Left forelimb (tissue), 1 donor: ENCODE results near the gene FAM200A.
A peak's percentile ranks its signal among the peaks of the same experiment; 100 is the strongest.
"Not testable (repeated sequence)": the region's sequence is repeated elsewhere in the genome, so short reads cannot be mapped to it uniquely, and the experiment has no call there.

Source experiments
- DNase-seq: peaks from one replicate; pipeline ENCODE4 v3.0.0-alpha.2; 2018; ENCODE audit warnings: low spot score

Gene FAM200A

DNA sequence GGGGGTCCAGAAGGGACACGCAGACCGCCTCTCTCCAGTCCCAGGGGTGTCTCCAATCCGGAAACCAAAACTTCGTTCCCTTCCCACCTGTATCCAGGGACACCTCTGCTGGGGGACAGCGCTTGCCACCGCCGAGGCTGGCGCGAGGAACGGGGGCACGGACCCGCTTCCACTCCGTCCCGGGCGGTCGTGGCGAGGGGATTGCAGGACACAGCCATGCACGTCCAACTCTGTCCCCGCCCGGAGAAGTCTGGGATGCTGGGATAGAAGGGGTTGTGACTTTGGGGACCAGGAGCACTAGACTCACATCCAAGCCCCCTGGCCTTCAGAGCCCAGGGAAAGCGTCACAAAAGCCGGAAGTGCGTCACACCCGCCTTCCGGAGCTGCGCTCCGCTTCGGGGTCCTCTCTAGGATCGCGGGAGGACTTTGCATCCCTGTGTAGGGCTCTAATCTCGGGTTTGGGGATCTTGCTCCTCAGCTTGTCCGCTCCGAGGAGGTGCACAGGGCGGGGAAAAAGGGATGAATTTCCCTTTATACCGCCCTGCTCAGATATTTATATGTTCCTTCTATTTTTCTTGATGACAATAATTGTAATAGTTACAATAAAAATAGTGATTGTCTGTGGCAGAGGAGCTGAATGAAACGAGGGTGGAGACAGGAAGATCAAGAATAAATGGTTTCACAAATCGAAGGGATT lies at the start of gene FAM200A:
FAM200A (minus strand) TSS at position 348 of the 697 bp plus-strand sequence. CDS start 3,707 bp downstream, outside the sequence.
- peak; percentile 94 for DNase-seq

DNA sequence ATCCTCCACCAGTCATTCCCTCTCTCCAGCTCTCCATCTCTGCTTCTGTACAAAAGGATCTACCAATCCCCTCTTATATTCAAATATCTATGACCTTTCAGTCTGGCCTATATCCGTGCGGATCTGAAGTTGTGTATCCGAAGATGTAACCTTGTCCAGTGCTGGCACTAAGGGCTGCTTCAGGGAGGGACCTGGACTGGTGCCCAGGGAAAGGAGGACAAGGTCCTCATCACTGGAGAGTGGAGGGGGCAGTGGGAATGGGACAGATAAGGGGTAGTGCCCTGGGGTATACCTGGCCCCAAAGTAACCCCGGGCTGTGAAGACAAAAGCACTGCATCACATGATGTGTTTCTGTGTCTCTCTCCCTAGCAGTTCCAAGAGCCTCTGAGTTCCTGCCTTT lies 47.9 kb upstream of the FAM200A start:
- DNase-seq, result no peak

DNA sequence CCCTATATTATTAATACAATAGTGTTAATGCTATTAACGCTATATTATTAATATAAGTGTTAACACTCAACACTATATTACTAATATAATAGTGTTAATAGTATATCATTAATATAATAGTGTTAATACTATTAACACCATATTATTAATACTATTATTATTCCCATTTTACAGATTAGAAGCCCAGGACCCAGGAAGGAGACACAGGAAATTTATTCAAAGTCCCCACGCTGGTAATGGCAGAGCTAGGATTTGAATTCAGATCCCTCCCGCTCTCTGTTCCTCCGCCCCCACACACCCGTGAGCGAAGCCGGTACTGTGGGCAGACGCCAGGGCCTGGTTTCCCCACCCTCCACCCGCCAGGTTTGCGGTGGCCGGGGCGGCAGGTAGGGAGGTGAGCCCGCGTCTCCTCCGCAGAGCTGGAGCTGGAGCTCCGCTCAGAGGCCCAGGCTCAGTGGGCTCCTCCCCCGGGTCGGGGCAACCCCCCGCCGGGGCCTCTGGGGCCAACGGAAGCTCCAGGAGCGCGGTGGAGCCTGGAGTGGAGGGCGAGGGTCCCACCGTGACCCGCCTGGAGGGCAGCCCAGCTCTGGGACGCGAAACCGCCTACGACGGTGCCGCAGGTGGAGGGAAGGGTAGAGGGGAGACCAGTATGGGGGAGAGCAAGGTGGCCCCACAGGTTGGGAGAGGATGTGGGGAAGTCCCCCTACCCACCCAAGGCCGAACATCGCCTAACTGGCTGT lies 46.0 kb upstream of the FAM200A start, which contains the start of gene TMEM225B:
TMEM225B (plus strand) TSS at position 506 of the 740 bp plus-strand sequence. CDS start 6,122 bp downstream, outside the sequence.
- no peak for DNase-seq

DNA sequence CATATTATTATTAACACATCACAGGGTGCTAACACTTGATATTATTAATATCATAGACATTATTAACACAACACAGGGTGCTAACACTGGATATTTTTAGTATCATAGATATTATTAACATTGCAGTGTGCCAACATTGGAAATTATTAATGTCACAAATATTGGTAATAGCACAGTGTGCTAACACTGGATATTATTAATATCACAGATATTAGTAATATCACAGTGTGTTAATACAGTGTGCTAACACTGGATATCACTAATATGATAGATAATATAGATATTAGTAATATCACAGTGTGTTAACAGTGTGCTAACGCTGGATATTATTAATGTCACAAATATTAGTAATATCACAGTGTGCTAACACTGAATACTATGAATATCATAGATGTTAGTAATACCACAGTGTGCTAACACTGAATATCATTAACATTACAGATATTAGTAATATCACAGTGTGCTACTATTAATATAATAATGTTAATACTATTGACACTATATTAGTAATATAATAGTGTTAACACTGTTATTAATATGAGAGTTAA lies 44.6 kb upstream of the FAM200A start:
- DNase-seq, result no peak

DNA sequence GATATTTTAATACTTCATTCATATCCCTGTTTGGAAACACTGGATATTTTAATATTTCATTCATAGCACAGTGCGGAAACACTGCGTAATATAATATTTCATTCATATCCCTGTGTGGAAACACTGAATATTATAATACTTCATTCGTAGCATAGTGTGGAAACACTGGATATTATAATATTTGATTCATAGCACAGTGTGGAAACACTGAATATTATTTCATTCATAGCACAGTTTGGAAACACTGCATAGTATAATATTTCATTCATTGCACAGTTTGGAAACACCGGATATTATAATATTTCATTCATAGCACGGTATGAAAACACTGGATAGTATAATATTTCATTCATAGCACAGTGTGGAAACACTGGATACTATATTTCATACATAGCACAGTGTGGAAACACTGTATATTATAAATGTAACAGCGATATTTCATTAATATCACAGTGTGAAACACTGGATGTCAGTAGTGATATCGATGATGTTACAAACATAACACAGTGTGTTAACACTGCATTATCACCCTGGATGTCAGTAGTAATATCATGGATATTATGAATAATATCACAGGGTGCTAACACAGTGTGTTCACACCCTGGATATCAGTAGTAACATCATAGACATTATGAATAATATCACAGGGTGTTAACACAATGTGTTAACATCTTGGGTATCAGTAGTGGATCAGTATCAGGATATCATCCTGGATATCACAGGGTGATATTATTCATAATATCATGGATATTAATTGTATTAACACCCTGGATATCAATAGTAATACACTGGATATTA lies 43.2 kb upstream of the FAM200A start:
- no peak for DNase-seq

DNA sequence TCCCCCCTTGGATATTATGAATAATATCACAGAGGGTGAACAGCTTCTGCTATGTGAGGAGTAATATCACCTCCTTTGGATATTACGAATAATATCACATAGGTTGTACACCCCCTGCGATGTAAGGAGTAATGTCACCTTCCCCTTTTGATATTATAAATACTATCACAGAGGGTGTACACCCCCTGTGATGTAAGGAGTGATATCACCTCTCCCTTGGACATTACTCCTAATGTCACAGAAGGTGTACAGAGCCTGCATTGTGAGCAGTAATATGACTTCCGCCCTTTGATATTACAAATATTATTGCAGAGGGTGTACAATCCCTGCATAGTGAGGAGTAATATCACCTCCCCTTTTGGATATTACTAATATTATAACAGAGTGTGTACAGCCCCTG lies 37.0 kb upstream of the FAM200A start:
- DNase-seq, result no peak

DNA sequence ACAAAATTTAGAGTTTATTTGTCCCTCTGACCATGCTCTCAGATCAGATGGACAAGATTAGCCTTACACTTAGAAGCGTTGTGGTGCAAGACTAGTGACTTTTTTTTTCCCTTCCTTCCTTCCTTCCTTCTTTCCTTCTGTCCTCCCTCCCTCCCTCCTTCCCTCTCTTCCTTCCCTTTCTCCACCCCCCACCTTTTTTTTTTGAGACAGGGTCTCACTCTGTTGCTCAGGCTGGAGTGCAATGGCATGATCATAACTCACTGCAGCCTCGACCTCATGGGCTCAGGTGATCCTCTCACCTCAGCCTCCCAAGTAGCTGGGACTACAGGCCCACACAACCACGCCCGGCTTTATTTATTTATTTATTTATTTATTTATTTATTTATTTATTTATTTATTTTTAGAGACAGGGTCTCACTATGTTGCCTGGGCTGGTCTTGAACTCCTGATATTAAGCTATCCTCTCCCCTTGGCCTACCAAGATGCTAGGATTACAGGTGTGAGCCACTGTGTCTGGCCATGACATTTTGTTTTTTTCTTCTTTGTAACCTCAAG lies 28.9 kb upstream of the FAM200A start:
- DNase-seq, result not testable (repeated sequence)

DNA sequence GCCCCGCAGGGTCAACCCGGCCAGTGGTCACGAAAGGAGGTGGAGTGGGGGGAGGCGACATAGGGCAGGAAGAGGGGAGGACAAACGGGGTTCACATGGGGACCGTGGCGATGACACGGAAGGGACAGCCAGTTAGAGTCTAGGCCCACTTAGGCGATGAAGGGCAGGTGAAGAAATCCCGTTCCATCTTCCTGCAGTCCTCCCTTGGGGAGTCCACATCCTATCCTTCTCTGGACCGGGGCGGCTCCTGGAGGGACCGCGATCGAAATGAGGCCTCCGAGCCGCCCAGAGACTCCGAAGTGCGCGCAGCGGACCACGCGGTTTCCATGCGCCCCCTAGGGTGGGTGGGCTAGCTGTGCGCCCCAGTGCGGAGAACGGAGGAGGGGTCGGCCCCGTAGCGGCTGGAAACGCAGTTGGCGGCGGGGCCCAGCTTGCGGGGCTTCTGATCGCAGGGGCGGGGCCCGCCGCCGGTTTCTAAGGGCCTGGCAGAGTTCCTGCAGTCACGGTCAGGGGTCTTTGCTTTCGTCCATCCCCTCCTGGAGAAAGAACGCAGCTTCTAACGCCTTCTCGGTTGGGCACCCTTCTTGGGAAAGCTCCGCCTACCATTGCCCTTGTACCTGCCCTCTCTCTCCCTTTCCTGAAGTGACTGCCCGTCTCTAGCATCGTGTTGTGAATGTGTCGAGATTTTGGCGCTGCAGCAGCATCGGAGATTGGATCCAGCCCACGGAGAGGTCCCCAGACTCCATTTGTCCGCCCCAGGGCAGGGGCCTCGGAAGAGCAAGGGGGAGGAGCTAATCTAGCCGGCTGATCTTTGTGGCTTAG lies 28.3 kb upstream of the FAM200A start:
- peak; percentile 79 for DNase-seq

DNA sequence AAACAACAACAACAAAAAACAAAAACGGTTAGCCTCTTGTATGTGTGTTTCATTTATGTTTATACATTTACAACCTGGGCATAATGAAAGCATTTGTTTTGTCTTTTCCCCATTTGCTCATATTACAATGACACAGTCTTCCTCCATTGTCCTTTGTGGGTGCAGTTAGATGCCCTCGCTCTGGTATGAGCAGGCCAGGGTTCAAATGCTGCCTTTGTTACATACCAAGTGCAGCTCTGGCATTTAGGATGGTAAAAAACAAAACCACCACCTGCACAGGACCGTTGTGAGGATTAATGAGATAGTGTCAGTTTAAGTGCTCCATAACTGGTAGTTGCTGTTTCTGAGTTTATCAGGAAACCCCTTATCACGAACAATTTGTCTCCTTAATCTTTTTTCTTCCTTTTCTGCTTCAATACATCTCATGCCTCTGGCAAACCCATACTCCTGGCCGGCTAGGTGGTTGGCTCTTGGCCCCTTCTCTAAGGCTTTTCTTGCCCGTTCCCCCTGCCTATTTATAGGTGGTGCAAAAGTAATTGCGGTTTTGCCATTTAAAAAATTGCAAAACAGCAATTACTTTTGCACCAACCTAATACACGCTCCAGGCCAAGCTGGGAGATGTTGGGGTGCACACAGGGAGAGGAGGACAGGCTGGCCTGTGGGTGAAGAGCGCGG lies 27.5 kb upstream of the FAM200A start:
- DNase-seq, result no peak

DNA sequence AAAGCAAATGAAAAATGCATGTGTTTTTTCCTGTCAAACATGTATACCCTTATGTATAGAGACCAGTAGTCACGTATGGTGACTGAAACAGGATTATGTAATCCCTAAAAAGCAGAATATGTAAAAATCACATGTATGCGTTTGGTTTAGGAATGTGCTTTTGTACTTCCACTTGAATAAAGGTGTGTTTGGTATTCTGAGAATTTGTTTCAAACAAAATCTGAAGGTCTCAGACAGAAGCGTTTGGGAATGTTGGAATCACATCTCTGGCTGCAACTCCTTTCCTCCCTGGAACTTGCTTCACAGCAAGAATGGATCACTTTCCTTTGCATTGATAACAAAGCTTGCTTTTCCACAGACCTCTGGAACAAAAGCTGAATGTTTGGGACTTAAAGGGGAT lies 24.3 kb upstream of the FAM200A start:
- DNase-seq, result no peak

DNA sequence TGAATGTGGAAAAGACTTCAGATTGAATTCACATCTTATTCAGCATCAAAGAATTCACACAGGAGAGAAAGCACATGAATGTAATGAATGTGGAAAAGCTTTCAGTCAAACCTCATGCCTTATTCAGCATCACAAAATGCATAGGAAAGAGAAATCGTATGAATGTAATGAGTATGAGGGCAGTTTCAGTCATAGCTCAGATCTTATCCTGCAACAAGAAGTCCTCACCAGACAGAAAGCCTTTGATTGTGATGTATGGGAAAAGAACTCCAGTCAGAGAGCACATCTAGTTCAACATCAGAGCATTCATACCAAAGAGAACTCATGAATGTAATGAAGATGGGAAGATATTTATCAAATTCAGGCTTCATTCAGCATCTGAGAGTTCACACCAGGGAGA lies 21.3 kb upstream of the FAM200A start:
- DNase-seq, result no peak

DNA sequence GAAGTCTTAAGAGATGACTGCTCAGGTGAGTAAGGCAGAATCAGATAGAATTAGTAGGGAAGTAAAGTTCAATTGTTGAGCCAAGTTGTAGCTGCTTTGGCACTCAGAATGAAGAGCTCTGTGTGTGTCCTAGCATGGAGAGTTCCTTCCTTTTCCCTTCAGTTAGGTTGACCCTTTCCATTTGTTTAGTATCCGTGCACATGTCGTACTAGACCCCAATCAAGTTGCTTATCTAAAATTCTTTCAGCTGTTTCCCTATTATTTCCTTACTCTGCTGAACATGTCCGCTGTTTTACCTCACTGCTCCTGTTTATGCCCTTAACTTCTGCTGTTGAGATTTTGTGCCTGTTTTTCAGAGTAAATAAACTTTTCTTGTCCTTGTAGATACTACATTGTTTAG lies 19.9 kb upstream of the FAM200A start:
- no peak for DNase-seq

DNA sequence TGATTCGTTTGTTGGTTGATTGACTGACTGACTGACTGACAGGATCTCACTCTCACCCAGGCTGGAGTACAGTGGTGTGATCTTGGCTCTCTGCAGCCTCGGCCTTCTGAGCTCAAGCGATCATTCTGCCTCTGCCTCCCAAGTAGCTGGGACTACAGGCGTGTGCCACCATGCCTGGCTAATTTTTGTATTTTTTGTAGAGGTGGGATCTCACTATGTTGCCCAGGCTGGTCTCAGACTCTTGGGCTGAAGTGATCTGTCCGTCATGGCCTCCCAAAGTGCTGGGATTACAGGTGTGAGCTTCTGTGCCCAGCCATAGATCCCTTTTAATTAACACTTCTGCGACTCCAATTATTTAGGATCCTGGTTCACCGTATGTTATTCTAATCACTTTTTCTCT lies 16.9 kb upstream of the FAM200A start:
- DNase-seq, result not testable (repeated sequence)

DNA sequence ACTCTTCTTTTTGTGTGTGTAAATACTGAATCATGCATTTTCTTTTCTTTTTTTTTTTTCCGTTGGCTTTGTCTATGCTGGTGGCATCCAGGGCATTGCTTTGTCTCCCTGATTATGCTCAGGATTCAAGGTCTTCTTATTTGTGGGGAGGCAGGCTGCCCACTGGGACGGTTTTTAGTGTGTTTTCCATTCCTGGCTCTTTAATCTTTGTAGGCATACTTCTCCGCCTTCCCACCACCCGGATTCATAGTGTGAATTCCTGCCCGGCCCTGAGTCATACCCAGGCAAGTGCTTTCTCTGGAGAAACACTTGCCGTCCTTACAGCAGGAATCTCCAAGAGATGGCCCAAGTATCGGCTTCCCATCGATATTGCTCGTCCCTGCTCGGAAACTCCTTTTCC lies 11.7 kb upstream of the FAM200A start:
- no peak for DNase-seq

DNA sequence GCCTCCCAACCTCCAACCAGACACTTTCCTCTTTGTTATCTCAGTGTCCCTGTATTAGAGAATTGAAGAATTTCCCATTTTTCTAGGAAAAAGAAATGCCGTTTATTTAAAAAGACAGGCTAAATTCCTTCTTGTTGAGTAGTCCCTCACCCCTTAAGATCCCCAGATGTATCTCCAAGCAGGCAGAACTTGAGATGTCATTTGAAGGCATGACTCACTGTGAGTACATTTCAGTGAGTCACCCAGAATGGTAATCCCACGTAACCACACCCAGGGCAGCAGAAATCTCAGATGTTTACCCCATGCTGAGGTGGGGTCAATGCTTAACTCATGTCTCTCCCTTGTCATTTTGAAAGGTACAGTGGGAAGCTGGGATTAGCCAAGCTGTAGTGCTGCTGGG lies 10.9 kb upstream of the FAM200A start:
- no peak for DNase-seq

DNA sequence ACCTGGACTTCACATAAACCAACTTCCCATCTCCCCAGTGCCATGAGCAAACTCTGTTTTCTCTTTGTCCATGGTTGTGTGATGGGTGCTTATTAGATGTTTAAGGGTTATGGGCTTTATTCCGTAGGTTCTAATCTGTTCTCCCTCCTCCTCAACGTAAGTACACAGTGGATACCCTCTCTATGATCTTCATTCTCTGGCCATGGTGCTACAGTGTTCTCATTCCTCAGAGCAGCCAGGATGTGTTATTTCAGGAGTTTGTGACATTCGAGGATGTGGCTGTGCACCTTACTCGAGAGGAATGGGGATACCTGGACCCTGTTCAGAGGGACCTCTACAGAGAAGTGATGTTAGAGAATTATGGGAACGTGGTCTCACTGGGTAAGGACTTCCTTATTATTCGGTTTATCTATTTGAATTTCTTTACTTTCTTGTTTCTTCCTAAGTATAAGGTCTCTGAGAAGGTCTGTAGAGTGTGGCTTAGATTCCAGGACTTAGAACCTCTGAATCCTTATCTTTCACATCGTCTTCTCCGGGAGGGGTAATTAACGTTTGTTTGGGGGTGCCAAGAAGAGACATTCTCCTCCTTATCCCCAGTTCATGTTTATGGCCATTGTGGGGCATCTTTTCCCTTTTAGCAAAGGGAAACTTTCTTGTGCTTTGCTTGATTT lies 10.3 kb upstream of the FAM200A start:
- no peak for DNase-seq

DNA sequence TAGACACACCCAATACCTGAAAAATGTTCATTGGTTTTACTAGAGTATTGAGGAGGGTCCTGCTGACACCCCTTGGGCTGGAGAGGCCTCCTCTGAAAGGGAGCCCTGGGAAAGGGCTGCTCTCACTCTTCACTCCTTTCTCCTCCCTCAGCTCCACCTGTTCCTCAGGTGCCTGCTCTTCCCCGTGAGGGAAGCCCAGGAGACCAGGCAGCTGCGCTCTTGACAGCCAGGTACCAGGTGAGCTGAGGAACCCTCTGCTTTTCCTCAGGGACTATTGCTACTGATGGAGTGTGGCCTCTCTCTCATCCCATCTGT lies 9.8 kb upstream of the FAM200A start:
- no peak for DNase-seq

DNA sequence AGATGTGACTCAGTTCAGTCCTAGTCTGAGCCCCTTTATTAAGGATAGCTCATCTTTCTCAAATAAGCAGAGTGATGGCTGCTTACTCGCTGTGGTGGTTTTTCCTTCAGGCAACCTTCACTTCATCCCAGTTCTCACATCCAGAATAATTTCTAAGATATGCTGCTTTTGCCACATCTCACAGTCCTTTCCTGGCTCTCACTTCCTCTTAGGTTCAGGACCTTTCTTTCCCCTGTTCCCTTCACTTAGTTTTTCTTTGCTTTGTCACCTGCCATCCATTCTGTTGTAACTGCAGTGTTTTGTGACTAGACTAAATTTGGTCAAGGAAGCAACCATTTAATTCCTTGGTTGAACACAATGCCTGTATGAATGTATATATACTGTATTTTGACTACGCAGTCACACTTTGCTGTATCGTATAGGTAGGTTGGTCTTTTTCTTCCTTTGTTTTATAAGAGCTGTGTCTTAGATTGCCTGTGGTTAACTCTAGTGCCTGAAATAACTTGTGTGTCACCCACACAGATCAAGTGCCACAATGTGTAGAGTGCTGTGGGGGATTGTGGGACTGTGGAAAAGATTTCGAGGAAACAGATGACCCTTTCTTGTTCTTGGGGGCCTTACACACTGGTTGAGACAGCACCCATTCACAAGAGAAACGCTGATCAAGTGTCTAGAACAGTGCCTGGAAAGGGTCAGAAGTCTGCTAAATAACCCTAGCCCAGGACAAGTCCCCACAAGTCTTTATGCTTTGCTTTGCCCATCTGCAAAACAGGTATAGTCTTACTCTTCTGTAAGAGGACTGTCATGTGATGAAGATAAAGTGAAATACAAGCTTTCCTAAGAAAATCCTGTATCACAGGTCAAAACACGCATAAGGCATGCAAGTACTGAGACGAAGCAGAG lies 9.2 kb upstream of the FAM200A start:
- no peak for DNase-seq
